DMS 273 (cell line): ENCODE data around the gene RMND1.

Experiments used
- DNase-seq: peaks from one replicate; lab custom pipeline; 2025; ENCODE audit not compliant: unreplicated experiment; lab: John Stamatoyannopoulos, UW

RMND1 gene

DNA sequence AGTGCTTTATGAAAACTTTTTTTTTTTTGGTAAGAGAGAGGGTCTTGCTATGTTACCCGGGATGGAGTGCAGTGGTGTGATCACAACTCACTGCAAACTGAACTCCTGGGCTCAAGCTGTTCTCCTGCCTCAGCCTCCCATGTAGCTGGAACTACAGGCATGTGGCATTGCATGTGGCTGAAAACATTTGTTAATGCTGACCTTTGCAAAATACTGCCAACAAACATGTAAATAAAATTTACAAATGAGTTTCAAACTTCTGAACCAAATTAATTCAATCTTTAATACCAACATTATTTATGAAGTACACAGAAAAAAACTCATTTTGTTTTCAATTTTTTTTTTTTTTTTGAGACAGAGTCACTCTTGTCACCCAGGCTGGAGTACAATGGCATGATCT lies 34.4 kb downstream of the RMND1 start:
- DNase-seq, result no peak

DNA sequence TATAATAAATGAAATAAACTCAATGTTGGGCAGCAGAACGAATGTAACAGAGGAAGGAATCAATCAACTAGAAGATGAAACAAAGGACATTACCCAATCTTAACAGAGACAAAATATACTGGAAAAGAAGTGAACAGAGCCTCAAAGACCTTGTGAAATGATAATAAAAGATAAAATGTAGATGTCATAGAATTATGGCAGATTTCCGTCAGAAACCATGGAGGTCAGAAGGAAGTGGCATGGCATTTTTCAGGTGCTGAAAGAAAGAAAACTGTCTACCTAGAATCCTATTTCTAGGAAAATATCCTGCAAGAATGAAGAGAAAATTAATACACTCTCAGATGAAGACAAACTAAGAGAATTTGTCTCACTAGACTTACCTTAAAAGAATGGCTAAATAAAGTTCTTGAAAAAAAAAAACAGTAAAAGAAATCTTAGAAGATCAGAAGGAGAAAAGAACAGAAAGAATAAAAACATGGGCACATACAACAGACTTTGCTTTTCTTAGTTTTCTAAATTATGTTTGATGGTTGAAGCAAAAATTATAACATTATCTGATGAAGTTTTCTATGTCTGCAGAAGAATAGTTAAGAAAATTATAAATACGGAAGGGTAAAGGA lies 37.2 kb downstream of the RMND1 start:
- DNase-seq, result no peak

DNA sequence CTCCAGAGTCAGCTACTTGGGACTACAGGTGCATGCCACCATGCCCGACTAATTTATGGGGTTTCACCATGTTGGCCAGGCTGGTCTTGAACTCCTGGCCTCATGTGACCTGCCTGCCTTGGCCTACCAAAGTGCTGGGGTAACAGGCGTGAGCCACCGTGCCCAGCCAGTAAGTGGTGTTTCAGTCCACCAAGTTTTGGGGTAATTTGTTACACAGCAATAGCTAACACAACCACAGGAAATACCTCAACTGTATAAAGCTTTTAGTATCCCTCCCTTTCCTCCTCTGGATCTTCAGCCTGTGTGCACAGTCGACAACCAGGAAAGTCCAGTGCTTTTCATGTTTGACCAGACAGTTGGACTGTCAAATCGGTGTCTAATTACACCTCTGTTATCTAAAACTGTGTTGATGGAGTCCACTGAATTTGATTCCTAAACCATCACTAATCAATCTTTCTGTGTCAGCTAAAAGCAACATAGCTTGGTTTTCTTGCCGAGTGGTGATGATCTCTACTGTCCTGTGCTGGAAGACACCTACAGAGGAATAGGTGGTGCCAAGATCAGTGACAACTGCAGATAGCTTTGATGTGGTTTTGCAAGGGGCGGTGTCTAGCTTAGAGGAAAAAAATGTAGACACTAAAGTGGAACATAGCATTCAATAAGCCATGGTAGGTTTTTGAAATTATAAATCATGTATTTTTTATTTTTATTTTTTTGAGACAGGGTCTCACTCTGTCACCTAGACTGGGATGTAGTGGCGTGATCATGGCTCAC lies 38.4 kb downstream of the RMND1 start:
- no peak for DNase-seq

DNA sequence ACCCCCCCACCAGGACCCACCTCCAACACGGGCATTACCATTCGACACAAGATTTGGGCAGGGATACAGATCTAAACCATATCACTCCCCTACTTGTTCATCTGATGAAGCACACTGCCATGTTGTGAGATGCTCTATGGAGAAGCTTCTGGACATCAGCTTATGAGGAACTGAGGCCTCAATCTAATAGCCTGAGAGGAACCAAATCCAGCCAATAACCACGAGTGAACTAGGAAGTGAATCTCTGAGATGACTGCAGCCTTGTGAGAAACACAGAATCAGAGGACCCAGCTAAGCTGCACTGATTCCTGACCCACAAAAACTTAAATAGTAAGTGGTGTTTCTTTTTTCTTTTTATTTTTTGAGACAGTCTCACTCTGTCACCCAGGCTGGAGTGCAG lies 39.0 kb downstream of the RMND1 start:
- DNase-seq, result no peak

DNA sequence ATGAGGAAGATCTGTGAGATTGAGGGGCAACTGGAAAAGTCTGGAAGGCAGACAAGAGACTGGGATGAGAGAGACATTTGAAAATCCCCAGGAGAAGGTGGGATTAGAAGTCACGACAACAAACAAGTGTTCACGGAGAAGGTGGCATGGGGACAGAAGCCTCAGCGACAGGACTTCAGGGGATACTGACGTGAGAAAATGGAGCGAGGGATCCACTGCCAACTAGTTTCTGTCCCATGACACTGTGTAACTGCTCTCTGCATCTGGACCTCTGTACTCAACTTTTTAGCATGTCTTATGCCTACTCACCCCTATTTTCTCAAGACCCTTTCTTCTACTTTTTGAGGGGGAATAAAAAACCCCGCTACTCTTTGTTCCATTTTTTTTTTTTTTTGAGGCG lies 42.2 kb downstream of the RMND1 start:
- no peak for DNase-seq

DNA sequence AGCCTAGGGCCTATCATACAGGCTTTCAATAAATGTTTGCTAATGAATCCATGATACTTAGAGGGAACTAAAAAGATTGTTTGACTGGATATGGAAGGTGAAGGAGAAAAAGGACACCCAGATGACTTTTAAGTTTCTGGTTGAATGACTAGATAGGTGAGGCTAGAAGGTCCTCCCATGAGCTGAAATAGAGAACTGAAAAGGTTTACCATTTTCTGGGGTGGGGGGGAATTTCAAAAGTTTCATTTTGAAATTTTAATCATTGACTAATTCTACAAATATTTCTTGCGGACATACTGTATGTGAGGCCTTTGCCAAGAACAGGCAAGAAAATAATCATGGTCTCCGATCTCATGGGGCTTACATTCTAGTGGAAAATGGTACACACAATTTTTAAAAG lies 42.7 kb downstream of the RMND1 start:
- no peak for DNase-seq

DNA sequence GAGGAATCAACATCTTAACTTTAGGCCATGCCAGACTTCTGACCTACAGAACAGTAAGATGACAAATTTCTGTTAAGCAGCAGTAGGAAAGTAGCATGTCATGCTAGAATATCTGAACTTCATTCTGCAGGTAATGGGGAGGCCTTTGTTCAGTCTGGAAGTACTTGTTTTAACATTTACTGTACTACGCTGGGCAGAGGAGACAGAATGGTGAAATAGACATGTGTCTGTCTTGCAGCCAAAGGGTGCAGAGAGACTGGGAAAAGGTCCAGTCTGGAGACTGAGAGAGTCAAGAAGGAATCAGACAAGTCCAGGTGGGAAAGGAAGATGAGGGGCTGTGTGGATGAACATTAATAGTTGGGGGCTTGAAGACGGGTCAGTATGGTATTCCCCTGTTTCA lies 43.1 kb downstream of the RMND1 start:
- DNase-seq, result no peak

DNA sequence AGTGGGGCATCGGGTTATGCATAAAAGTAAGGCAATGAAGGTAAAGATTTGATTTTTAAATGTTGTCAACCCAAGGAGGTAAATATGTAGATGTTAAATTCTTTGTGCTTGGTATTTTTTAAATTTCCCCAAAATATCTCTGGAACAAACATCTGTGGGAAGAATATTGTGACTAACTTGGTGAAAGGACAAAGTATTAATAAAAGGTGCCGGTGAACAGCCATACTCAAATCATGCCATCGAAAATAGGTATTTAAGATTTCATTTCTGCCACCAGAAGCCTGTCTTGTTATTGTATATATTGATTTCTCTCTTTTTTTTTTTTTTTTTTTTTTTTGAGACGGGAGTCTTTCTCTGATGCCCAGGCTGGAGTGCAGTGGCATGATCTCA lies 48.0 kb downstream of the RMND1 start:
- no peak for DNase-seq

DNA sequence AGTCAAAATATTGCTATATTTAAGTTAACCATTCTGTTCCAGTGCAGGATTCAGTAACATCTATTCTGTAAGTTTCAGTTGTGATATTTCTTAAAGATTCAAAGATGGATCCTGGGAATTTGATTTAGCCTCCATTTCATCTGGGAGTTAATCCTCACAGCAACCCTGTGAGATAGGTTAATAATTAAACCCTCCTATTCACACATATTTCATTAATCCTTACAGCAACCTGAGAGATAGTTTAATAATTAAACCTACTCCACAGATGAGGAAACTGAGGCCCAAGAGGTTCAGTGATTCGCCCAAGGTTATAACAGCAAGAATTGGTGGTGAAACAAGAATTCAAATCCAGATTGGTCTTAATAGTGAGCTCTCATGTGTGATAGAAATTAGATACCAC lies 49.7 kb downstream of the RMND1 start:
- no peak for DNase-seq

DNA sequence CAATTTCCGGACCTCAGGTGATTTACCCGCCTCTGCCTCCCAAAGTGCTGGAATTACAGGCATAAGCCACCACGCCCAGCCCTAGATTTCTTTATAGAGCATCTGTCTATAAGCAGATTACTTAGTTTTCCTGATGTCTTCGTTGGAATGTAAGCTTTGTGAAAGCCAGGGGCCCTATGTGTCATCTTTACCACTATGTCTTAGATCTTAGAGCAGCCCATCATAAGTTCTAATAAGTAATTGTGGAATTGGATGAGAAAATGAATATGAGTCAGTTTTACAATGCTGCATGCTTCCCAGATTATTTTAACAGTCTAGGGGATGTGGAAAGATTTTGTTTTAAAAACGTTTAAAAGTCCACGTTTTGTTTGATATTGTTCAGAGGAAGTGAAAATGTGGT lies 51.5 kb downstream of the RMND1 start:
- DNase-seq, result no peak

DNA sequence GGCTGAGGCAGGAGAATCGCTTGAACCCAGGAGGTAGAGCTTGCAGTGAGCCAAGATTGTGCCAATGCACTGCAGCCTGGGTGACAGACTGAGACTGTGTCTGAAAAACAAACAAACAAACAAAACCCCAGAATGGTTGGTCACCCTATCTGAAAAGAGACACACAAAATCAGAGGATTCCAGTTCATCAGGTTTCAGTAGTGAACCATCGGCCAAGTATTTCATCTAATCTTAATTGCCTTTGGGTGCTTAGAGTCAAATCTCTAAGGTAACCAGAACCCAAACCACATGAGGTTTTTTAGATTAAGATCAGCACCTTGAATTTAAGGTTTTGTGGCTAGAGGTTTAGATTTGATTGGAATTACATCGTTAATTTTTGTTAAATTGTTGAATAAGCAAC lies 52.2 kb downstream of the RMND1 start:
- no peak for DNase-seq

DNA sequence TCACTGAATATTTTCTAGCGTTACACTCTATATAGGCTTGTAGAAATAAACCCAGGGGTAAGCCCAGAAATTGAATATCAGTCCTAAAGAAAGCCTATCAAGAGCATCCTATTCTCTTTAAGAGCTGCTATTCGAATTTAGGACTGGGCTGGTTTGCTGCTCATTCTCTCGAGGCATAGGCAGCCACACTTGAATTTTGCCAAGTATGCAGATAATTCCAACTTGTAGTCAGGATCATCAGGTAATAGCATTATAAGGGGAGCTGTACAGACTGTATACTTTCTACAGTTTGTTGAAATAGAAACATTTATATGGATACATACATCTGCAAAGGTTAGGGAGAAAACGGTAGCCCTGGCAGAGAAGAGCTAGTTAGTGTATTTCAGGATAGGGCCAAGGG lies 58.5 kb downstream of the RMND1 start:
- no peak for DNase-seq

DNA sequence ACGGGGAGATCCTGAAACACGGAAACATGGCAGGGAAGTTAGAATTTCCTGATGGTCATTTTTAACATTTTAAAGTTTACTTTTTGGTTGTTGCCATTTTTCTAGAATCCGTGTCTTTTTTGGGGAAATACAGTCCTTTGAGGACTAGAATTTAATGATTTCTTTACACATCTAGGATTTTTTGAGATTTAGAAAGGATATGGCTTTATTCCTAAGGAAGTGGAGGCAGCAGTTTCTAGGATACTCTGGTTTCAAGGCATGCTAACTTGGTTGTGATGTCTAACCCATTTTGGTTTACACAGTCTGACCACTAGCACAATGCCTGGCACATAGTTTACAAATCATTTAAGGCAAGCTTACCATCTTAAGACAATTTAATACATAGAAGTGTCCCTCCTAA lies 59.5 kb downstream of the RMND1 start:
- no peak for DNase-seq

DNA sequence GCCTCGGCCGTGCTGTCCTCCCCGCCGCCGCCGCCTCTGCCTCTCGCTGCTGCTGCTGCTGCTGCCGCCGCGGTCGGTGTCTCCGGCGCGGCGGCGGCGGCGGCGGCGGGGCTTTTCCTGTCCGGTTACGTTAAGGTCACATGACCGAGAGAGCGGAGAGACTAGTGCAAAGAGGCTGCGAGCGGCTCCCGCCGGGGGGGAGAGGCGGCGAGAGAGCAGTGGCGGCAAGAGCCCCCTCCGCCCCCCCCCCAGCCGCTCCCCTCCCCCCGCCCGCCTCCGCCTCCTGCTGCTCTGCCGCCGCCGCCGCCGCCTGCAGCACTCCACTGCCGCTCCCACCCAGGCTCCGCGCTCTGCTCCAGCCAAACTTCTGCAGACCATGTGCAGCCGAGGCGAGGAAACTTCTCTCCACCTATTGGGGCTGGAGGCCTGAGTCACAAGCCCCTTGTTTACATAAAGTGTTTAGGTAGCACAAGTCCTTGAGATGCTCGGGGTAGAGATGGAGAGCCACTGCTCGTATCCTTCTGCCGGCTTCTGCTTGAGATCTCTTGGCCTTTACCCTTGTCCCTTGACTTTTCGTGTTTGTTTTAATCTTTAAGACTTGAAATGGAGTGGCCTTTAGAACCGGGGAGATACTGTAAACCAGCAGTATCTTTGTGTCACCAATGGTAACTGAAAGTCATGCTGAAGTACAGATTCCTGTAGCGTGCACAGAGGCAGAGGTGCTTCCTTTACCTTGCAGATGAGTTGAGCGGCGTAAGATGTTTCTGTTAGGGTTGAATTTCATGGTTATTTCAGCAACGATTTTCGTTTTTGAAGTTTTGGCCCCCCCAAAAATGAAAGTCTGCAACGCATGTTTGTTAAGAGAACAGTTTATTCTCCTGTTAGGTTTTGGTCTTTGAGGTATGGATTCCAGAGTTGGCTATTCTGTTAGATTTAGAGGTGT lies 60.2 kb downstream of the RMND1 start, which contains the start of gene ZBTB2:
ZBTB2 (minus strand) TSS at position 89 of the 943 bp plus-strand sequence. CDS start 17,922 bp downstream, outside the sequence.
- peak; percentile 92 for DNase-seq

DNA sequence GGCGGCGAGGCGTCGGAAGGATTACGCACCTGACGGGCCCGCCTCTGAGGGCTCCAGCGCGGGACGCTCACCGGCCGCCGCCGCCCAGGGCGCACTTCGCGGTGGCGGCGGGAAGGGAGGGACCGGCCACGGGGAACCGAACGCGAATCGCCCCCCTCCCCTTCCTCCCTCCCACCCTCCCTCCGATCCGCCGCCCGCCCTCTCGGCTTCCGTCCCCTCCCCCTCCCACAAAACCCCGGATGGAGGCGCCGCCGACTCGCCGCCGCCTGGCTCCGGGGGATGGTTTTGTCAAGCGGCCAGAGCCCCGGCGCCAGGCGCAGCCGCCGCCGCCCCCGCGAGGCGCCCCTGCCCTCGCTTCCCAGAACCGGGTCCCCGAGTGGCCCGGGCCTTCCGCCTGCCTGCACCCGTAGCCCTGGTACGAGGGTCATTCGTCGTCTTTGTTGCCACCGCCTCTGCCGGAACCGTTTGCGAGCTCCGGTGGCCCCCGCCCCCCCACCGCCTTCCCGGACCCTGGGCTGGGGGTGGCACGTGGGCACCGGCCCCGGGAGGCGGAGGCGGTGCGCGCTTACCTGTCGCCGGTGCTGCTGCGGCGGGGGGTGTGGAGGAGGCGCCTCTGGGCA lies 61.0 kb downstream of the RMND1 start:
- peak; percentile 87 for DNase-seq

DNA sequence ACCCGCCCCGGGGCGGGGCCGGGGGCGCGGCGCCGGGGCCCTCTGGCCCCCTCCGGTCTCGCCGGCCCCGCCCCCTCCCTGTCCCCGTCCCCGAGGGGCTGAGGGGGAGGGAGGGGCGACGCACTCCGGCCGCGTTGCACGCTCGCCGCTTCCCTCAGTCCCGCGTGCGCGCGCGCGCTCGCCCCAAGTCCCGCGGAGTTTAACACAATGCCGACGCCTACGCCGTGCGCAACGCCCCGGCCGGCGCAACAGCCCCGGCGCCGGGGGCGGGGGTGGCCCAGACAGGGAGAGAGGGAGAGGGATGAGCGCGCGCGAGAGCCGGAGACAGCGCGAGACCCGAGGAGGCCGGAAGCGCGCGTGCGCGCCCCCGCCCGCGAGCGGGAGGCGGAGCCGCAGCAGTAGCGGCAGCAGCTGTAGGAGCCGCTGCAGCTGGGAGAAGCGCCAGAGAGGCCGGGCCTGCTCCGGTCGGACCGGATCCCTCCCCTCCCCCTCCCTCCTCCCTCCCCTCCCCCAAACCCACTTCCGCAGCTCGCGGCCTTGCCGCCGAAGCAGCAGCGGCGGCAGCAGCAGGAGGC lies 61.6 kb downstream of the RMND1 start:
- peak; percentile 100 for DNase-seq

DNA sequence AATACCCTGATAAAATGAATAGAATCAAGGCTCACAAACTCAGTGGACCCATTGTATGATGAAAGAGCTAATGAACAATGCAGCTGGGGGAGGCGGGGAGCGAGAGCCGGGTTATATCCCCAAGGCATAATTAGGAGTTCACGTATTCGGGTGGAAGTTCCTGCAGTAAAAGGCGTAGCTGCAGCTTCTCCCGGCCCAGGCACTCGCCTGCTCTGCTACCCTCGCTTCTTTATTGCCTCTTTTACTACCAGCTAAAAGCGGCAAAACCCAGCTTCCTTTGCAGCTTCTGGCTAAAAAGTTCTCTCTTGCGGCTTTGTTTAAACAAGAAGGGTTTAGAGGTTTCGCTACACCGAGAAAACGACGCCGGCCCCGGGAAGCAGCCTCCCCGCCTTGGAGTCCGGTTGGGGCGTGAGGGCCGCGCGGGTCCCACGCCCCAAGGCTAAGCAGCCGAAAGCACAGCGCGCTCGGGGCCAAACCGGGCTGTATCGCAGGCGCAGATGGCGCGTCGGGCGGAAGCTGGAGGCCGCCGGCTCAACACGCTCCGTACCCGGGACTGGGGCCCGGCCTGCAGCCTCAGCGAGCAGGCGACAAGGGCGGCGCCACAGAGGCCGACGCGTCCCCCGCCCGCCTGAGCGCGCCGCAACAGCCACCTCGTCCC lies 62.2 kb downstream of the RMND1 start:
- peak; percentile 83 for DNase-seq

DNA sequence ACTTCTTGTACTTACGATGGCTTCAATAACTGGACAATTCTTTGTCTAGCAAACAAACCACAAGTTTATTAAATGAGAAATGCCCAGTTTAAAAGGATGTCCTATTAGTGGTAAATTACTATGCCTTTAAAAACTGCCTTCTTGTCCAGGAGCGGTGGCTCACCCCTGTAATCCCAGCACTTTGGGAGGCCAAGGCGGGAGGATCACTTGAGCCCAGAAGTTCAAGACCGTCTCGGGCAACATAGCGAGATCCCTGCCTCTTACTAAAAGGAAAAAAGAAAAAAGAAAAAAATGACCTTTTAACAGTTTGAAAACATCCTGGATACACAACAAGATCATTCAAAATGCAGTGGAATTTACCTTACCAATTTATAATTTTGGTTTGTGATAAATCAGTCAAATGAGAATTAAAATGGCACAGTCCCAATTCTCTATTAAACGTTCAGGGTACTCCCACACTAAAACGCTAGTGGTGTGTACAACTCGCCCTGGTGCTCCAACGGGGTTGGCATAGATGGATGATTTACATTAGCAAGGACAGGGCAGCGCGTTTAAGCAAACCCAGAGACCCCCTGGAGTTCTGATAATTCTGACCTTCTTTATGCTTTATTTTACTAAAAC lies 62.8 kb downstream of the RMND1 start:
- peak; percentile 71 for DNase-seq

DNA sequence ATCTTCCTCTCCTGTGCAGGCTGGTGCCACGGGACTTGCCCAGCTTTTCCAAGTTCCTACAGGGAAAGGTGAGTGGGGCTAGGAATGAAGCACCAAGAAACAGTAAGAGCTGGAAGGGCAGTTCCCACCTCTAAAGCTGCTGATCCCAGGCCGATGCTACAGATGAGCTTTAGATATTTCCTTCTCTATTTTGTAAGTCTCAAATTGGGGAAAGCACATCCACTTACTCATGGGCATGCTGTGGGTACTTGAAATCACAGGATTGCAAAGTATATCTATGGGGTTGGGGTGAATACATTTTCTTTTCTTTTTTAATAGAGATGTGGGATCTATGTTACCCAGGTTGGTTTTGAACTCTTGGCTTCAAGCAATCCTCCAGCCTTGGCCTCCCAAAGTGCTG lies 63.7 kb downstream of the RMND1 start:
- DNase-seq, result no peak
